C4-2B (cell line): ENCODE measurements around the gene TGFA.

Experiments
- CTCF ChIP-seq: fragments of 450-650 bp; conservative IDR thresholded peaks from 2 replicates; pipeline ENCODE4 v1.5.1; 2017; ENCODE audit warnings: mild to moderate bottlenecking
- ZFX ChIP-seq: fragments of 450-650 bp; IDR thresholded peaks from 2 replicates; pipeline ENCODE4 v1.6.1; 2017

GRCh38 chr2:70554338-70554892 is 789 bp upstream of the TGFA start:
- TF ChIP-seq CTCF (peak; percentile 42), ZFX (no peak)
